Measurements from ENCODE around the gene ZMIZ1.

Gene ZMIZ1

DNA sequence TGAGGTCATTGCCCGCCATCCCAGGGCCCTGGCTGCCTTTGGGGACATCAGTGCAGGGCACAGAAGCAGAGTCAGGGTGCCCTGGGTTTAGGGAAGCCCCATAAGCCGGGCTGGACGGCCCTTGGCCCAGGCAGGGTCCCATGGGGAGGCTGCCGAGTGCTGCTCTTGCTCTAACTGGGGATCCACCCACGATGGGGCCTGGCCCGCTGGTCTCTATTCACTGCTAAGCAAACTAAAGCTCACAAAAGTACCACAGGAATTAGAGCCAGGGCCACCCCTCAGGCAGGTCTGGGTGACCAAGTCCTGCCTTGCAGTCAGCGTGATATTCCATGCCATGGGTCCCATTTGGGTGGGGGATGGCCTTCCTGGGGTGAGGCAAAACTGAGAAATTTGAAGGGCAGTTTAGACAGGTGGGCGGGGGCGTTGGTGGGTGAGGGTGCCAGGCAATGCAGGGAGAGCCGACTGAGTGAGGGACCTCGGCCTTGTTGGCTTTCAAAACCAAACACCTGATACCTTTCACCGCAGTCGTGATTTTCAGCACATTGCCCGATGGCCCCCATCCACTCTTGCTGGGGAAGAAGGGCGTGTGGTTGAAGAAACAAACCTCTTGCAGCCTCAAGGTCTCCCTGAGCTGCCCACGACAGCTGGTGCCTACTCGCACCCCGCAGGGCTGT, 185.7 kb downstream of the ZMIZ1 start:
- DNase-seq: no peak

DNA sequence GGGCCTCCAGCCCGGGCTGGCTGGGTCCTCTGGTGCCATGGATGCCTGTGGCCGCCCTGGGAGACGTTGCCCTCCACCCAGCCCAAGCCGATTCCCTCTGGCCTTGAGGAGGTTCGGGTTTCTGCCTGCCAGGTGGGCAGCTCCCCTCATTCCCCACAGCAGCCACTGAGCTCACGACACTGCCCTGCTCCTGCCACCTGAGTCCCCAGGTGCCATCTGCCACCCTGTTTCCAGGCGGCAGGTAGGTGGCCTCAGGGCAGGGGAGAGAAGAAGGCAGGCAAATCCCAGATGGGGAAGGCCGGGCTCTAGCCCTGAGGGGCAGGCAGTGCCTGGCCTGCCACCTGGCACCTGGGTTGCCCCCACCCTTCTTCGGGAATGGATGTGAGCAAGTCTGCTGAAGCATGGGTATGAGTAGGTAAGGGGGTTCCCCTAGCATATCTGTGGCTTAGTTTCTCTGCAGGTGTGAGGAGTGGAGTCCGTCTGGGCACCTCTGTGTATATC, 186.3 kb downstream of the ZMIZ1 start:
- no peak for DNase-seq

DNA sequence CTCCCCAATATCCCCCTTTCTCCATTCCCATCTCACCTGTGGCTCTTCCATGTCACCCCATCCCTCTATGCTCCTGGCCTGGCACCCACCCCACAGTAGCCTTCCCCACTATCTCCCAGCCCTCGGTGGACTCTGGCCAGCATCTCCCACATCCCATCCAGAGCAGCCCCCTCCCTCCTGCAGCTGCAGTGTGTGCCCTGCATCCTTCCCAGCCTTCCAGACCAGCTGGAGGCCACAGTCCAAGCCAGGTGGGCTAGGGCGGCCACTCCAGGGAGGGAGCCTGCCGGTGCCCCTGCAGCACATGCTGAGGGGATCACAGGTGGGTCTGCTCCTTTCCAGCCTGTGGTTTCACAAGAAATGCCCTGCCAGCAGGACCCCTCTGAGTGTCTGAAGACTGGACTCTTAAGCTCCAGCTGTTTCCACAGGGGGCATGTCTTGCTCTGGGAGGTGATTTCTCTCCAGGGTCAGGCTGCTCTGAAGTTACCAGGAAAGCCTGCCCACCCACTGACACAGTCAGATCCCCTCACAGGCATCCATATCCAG, 187.6 kb downstream of the ZMIZ1 start:
- DNase-seq: no peak

- DNase-seq: no peak
Observed at GRCh38 chr10:79258894-79259293, 190.1 kb downstream of the ZMIZ1 start.

- DNase-seq: no peak
Observed at GRCh38 chr10:79259834-79260233, 191.1 kb downstream of the ZMIZ1 start.

GRCh38 chr10:79260811-79261740, 192.3 kb downstream of the ZMIZ1 start:
- DNase-seq: peak; percentile 57

- no peak for DNase-seq
Observed at GRCh38 chr10:79262131-79262530, 193.4 kb downstream of the ZMIZ1 start.

DNA sequence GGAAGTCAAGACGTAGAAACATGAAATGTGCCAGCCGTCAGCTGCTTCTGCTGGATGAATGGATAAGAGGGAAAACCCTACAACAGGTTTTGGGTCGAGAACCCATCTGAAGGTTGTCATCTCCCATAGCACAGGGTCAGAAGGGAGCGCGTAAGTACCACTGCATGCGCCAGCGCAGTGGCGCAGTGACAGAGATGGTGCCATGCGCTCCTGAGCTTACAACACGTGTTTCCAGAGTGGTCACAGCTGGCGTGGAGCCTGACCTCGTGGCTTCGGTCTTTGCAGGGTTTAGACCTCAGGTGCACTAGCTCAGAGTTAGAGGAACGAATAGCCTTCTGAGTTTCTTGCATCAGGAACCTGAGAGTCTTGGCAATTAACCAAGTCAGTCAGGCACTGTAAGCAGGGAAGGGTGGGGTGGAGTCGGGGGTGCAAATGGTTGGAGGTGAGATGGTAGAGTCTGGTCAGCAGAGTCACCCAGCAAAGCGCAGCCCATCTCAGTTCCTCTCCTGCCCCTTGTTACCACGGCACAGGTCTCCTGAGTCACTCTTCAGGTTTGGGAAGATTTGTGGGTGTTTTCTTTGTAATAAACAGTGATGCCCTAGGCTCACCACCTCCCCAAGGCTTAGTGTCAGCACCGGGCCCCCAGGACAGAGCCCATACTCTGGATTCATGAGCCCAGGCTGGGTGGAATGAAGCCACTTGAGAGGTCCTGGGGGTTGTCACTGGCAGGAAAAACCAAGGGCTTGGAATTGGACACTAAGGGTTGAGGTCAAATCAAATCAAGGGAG, 194.4 kb downstream of the ZMIZ1 start:
- DNase-seq: no peak

DNA sequence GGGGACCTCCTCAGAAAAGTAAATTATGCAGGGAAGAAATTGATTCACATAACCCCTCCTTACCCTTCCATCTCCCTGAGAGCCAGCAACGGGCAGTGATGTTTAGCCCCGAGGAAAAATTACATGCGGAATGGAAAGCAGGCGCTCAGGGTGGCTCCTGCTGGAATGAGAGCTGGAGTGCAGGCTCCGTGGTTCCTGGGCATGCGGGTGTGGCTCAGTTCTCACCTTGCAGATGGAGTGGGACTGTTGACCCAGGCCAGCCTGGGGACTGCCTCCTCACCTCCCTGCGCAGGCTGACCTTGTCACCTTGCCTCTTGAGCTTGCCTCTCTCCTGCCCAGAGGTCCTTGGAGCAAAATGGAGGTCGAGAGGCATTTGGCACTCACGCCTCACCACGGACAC, 195.2 kb downstream of the ZMIZ1 start:
- DNase-seq: no peak

DNA sequence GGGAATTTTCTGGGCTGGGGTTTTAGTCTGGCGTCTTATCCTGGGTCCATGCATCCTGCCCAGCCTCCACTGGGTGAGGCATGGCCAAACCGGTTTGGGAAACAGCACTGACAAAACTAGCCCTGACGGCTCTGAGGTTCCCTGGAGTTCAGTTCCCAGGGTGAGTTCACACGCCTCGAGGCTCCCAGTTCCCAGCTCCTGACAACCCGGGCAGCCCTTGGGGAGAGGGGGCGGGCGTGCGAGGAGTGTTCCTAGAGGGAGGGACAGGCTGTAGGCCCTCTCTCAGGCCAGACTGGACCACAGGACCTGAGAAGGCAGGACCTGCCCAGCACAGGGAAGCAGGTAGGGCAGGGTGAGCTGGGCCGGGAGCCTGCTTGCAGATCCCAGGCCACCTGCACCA, 196.2 kb downstream of the ZMIZ1 start:
- DNase-seq: no peak

- no peak for DNase-seq
Observed at GRCh38 chr10:79266084-79266483, 197.3 kb downstream of the ZMIZ1 start.

- DNase-seq: peak; percentile 91
Observed at GRCh38 chr10:79266543-79267312, 198.0 kb downstream of the ZMIZ1 start.

DNA sequence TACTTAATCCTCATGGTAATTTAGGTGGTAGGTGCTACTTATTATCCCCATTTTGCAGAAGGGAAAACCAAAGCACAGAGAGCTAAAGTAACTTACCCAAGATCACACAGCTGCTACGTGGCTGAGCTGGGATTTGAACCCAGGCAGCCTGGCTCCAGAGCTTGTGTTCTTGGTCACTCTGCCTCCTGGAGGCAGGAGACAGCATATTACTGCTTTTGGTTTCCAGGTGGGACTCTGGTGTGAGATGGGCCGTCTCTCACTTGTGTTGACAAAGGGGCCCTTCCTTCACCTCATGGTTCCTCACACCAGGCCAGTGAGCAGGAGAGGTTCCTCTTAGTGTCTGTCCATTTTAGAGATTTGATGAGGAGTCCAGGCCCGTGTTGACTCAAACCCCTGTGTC, 198.7 kb downstream of the ZMIZ1 start:
- no peak for DNase-seq

GRCh38 chr10:79268161-79268601, 199.4 kb downstream of the ZMIZ1 start:
- peak; percentile 54 for DNase-seq

DNA sequence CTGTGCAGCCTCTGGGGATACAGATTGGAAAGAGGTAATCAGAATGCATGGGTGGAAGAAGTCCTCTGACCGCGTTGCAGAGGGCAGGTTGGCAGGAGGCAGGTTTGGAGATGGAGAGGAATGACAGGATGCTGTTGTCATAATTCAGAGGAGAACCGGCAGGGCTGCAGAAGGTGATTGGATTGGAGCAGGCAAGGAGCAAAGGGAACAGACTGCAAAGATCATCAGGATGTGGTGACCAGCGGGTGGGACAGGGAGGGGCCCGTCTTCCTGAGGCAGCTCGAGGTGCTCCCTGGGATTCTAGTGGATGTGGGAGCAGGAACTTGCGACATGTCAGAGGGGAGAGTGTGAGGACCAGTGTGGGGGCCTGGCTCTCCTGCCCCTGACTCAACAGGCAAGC, 200.0 kb downstream of the ZMIZ1 start:
- no peak for DNase-seq

DNA sequence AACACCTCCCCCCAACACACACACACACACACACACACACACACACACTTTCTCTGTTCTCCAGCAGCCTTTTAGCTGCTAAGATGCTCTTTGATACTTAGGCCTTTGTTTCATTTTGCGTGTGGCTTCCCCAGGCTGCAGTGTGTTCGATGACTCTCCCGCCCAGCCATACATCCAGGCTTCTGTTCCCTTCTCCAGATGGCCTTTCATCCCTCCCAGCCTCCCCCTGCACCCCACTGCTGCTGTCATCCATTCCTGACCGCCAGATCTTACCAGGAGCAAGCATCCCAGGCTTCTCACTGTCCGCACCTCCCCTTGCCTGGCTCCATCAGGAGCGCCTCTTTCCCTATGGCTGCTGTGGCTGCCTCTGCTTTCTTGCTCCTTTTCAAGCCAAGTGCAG, 200.7 kb downstream of the ZMIZ1 start:
- DNase-seq: peak; percentile 59

DNA sequence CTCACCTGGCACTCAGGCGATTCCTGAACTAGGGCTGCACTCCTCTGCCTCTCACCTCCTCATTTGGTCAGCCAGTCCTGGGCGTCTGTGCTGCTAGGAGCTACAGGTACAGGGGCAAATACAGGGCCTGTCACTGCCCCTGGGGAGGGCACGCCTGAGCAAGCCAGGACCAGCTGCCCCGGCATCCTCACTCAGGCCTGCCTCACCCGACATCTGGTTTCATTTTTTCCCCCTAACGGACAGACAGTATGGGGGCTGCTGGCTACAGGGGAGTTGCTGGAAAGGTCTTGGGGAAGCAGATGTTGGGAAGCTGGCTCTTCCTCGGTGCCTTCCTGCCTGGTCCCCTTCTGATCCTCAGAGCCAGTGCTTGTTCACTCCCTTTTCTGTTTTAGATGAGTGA, 201.2 kb downstream of the ZMIZ1 start:
- DNase-seq: peak; percentile 27

- DNase-seq: peak; percentile 47
Observed at GRCh38 chr10:79270466-79271246, 201.9 kb downstream of the ZMIZ1 start.

DNA sequence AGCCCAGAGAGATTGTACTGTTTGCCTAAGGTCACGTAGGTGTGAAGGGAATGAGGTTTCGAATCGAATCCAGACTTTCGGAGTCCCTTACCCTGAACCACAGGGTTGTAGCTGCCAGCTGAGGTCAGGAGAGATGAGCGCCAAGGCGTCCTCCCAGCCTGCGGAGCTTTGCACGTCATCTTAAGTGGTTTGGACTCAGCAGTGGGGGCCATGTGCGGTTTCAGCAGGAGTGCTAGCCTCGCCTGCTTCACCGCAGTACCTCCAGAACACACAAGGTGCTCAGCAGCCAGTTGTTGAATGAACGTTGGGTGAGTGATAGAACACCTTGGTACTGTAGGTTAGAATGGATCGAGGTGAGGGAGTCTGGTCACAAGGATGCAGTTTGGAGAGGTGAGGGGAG, 203.6 kb downstream of the ZMIZ1 start:
- DNase-seq: no peak

- peak; percentile 24 for DNase-seq
Observed at GRCh38 chr10:79273604-79274003, 204.8 kb downstream of the ZMIZ1 start.
